ENCODE data around the gene TFR2. TPM values are rescaled to one million over a fixed set of nuclear protein-coding genes. Genes with fewer than 3 reads are reported as not detected.

The TFR2 gene
- total RNA-seq, result 10 to 100 TPM; 10.9 to 11.1 TPM

DNA sequence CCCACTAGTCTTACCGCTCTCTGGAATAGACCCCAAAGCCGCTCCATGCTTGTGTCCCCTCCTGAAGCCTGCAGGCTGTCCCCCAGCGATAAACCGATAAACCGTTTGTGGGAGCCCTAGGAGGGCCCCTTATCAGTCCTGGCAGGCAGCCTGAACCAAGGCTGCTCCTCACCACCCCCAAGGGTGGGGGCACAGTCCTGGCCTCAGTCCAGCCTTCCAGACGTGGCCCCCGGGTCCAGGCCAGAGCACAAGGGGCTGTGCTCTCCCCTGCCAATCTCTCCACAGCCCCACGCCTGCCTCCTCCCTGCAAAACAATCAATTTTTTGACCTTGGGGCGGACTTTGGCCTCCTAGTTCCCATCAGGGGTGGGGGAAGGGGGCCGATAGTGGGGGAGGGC is at the start of gene TFR2:
Gene TFR2 (minus strand): TSS at position 90 of the 397 bp plus-strand sequence. CDS start 43 bp downstream, at position 47.
- Mint-ChIP-seq H3K36me3 (peaks cover 2% of the 10 kb centered on the region), H3K9me3 (no peaks in the 10 kb centered on the region), H3K4me1 (no peaks in the 10 kb centered on the region), H3K27me3 (peaks cover 3% of the 10 kb centered on the region), H3K27ac (no peak within 1 kb of the TSS), H3K4me3 (no peak within 1 kb of the TSS)
- no peak for DNase-seq

DNA sequence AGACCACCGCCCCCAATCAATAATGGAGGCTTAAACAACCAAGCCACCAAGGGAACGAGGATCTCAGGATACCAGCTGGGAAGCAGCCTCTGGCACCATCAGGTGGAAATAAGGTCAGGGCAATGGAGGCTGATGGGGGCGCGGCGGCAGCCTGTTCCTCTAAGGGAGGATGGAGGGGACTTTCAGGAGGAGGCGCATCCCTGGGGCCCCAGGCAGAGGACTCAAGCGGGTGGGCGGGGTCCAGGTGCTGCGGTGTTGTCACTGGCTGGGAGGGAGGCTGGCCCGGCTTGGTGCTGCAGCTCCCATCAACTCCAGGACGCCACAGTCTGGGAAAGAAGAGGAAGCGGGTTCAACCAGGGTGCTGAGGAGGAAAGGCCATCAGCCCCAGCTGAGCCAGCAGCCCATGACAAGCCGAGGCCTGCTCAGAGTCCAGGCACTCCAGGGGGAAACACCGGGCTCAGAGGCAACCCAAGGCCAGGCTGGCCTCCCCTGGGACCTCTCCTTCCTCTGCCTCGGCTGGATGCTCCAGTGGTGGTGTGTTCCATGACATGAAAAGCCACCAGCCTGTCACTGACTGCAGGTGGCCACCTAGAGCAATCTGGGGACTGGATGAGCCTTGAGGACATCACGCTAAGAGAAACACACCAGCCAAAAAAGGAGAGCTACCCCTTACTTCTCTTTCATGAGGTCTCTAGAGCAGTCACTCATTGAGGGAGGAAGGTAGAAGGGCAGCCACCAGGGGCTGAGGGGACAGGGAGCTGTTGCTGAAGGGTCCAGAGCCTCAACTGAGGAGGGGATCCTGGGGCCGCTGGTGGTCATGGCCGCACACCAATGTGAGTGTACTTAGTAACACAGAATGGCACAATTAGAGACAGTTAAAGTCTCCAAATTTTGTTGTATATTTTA is 48.1 kb upstream of the TFR2 start:
- no peaks in the 10 kb centered on the region for H3K27me3 Mint-ChIP-seq

DNA sequence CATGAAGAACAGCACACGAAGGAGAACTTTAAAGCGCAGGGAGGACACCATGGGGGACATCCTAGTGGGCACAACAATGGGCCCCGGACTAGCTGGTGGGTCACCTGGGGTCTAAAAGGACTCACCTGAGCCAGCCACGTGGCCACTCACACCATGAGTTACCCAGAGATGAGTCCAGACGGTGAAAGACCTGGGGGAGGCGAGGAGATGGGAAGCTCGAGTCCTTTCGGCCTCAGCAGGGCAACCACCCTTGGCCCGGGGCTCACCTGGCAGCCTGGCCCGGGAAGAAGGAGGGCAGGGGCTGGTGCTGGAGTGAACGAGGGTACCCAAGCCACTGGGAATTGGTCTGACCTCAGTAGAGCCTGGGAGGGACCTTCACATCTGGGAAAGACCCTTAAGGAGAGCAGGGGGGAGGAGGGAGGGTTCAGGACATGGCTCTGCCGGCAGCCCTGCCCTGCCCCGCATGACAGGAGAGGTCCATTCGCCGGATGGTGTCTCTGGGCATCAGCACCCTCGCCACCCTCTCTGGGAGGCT is 47.0 kb upstream of the TFR2 start:
- Mint-ChIP-seq H3K27ac (peak overlapping the region; percentile 54), H3K4me3 (no peak overlapping the region), H3K36me3 (peaks cover 12% of the 10 kb centered on the region), H3K9me3 (no peaks in the 10 kb centered on the region), H3K27me3 (no peaks in the 10 kb centered on the region), H3K4me1 (peaks cover 25% of the 10 kb centered on the region)
- DNase-seq, result no peak

More for the DNA sequence above, 48.1 kb upstream of the TFR2 start:
- DNase-seq, result no peak
- Mint-ChIP-seq H3K36me3 (peaks cover 12% of the 10 kb centered on the region), H3K27ac (peak overlapping the region; percentile 29), H3K9me3 (no peaks in the 10 kb centered on the region), H3K4me3 (no peak overlapping the region), H3K4me1 (peaks cover 25% of the 10 kb centered on the region)

DNA sequence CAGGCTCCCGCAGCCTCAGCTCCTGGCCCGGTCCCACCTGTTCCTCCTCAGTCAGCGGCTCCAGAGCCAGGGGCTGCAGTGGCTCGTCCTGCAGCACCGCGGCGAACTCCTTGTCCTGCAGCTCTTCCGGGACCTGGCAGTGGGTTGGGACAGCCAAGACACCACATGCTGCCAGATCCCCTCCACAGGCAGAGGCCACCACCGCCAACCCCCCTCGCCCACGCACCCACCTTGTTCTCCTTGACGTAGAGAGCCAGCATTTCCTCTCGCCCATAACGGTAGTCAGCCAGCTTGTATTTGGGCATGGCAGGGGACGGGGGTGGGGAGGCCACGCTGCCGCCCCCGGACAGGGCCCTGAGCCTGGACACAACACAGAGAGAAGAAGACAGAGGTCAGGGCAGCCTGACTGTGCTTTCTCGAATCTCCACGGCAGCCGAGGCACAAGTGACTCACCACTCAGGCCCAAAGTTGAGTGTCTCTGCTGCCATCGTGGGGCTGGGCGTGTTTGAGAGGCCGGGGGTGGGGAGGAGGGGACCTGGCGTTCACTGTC is 46.5 kb upstream of the TFR2 start:
- Mint-ChIP-seq H3K27ac (peak overlapping the region; percentile 54), H3K36me3 (peaks cover 7% of the 10 kb centered on the region), H3K27me3 (no peaks in the 10 kb centered on the region), H3K4me3 (no peak overlapping the region), H3K4me1 (peaks cover 22% of the 10 kb centered on the region), H3K9me3 (no peaks in the 10 kb centered on the region)
- DNase-seq, result no peak

DNA sequence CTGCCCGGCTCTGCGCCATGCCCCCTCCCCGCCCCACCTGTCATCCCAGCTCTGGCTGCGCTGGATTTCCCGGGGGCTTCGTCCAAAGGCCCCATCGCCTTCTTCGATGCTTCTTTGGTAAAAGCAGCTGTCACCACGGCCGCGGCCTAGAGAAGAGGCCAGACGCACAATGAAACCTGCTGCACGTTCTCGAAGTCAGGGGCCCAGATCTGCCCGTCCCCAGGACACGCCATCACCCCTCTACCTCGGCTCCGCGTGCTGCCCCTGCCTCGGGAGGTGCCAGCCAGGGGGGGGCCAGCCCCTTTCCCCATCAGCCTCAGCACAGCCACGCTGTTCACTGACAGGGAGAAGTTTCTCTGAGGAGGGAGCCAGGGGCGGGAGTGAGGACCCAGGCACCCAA is 45.9 kb upstream of the TFR2 start:
- Mint-ChIP-seq H3K9me3 (no peaks in the 10 kb centered on the region), H3K27ac (no peak overlapping the region), H3K4me1 (peaks cover 18% of the 10 kb centered on the region), H3K27me3 (no peaks in the 10 kb centered on the region), H3K4me3 (no peak overlapping the region), H3K36me3 (peaks cover 2% of the 10 kb centered on the region)
- DNase-seq, result no peak

DNA sequence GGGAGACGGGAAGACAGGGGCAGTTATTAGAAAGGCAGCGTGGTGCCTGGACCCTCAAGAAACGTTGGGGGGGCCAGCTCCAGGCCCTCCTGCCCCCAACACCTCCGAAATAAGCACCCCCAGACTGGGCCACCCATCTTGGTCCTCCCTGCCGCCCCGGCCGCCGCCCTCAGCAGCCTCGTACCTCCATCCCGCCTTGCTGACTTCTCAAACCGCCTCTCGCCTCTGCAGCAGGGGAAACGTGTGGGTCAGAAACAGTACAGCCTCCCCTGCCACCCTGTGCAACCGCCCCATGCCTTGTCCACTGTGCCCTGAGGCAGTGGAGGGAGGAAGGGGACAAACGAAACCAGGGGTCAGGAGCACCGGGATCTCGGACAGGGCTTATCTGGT is 45.5 kb upstream of the TFR2 start:
- no peak overlapping the region for H3K27ac Mint-ChIP-seq
- H3K4me3 Mint-ChIP-seq, result no peak overlapping the region
- peaks cover 2% of the 10 kb centered on the region for H3K36me3 Mint-ChIP-seq
- H3K27me3 Mint-ChIP-seq, result no peaks in the 10 kb centered on the region
- no peaks in the 10 kb centered on the region for H3K9me3 Mint-ChIP-seq
- no peak for DNase-seq
- H3K4me1 Mint-ChIP-seq, result peaks cover 15% of the 10 kb centered on the region

DNA sequence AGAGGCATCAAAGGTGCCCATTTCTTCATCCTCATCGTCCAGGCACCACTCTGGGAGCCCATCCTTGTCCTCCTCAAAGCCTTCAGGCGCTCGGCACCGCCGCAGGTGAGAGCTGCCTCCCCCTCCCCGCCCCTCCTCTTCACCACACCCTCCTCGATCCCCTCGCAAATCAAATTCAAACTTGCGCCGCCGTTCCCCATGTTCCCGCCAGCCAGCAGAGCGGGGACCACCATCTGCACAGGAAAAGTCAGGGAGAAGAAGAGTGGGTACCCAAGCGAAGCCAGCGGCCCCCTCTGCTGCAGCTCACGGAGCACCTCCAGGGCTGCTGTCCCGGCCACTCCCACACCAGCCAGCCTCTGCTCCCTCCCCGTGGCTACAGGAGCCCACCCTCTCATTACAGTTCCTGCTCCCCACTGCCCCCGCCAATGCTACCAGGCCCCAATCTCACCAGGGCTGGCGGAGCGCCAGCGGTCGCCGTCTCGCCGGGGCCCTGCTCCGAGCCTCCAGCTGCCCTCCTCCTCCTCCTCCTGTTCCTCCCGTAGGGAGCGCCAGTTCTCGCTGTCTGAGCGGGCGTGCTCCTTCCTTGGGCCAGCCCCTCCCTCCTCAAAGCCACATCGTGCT is 45.0 kb upstream of the TFR2 start:
- DNase-seq, result no peak
- Mint-ChIP-seq H3K36me3 (no peaks in the 10 kb centered on the region), H3K27me3 (no peaks in the 10 kb centered on the region), H3K9me3 (no peaks in the 10 kb centered on the region), H3K4me1 (peaks cover 15% of the 10 kb centered on the region), H3K4me3 (no peak overlapping the region), H3K27ac (no peak overlapping the region)

DNA sequence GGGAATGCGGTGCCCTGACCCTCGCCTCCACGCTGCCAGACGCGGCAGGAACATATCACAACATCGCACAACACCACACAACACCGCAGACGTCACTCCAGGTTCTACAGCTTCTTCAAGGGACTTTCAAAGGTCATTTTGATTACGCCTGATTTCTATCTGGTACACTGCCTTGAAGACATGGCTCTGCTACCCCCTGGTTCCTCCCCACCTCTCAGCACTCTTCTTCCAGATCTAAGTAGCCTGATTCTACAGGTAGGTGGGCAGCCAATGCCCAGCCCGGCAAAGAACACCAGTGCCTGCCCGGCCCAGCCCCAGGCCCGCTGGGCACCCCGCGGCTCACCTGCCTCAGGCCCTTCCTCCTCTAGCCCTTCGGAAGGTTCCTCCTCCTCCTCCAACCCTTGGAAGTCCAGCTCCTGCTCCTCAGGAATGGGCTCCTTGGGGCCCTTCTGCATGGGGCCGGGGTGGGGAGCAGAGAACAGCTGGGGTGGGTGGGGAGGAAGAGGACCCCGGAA is 44.3 kb upstream of the TFR2 start:
- Mint-ChIP-seq H3K9me3 (no peaks in the 10 kb centered on the region), H3K4me1 (peaks cover 15% of the 10 kb centered on the region), H3K27me3 (no peaks in the 10 kb centered on the region), H3K4me3 (no peak overlapping the region), H3K27ac (no peak overlapping the region), H3K36me3 (no peaks in the 10 kb centered on the region)
- DNase-seq, result no peak

DNA sequence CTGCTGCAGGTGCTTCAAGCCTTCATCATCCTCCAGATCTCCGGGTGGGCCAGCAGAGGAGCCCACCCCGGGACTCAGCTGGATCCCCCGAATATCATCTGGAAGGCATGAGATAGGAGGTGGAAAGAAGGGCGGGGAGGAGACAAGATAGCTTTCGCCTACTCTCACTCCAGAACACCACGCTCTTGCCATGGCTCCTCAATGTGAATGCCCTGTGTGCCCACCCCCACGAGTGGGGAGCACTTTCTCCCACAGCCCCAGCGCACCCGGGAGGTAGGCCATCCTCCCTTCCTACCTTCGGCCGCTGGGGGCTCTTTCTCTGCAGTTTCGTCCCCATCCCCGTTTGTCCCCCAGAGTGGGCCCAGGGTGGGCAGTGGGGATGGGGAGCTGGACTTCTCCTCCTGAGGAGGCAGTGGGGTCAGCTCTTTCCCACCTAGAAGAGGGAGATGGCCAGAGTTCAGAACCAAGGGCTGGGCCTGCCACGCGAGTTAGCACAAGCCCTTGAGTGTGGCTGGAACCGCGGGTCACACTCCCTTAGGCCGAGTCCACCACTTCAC is 43.8 kb upstream of the TFR2 start:
- no peak overlapping the region for H3K27ac Mint-ChIP-seq
- no peak overlapping the region for H3K4me3 Mint-ChIP-seq
- H3K27me3 Mint-ChIP-seq, result no peaks in the 10 kb centered on the region

DNA sequence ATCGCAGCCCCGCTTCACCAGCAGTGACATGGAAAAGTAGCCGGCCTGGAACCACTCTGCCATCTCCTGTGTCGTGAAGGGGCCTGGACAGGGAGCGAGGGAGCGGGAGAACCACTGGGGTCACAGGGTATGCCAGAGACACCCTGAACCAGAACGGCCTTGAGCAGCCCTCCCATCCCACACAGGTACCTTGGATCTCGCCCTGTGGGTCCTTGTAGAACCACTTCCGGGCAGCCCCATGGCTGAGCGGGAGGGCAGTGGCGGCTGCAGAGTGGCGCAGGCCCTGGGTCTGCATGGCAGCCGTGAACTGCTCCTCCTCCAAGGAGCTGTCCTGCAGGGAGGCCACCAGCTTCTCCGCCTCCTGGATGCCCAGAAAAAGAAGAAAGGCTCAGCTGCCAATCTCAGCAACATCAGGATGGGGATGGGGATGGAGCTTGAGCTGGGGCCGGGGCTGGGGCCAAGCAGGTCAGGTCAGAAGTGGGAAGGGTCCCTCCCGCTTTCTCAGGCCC is 43.2 kb upstream of the TFR2 start:
- Mint-ChIP-seq H3K4me1 (peaks cover 19% of the 10 kb centered on the region), H3K36me3 (peaks cover 2% of the 10 kb centered on the region)

More for the DNA sequence above, 43.8 kb upstream of the TFR2 start:
- DNase-seq, result no peak
- no peaks in the 10 kb centered on the region for H3K9me3 Mint-ChIP-seq
- H3K4me1 Mint-ChIP-seq, result peaks cover 18% of the 10 kb centered on the region
- peaks cover under 1% of the 10 kb centered on the region for H3K36me3 Mint-ChIP-seq

DNA sequence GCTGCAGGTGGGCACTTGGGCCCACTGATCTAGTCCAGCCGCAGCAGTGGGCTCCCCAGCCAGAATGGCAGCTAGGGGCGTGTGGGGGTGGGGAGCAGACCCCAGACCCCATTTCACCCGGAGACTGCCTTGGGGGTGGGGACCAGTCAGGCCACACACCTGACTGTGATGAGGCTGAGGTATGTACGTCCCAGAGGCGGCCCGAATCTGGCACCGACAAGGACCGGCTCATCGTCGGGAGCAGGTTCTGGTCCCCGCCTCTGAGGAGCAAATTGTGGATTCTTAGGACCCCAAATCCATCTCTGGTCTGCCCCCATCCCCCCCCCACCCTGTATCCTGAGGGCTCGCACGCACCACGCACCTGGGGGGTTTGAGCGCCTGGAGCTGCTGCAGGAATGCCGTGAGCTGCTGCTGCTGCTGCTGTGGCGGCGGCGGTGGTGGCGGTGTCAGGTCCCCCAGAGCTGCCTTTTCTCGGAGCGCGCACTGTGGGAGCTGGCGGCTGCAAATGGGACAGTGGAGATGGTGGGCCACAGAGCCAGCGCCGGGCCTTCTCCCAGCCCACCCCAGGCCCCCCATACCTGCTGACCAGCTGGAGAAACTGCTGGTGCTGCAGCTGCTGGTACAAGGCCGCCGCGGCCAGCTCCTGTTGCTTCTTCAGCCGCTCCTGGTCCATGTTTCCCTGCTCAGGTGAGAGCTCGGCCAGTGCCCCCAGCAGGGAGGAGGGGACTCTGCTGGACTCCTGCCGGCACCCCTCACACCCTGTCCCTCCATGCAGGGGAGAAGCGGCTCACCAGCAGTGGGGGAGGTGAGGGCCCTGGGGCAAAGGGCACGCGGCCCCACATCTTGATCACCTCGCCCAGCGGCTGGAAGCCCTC is 42.5 kb upstream of the TFR2 start:
- H3K27me3 Mint-ChIP-seq, result no peaks in the 10 kb centered on the region
- H3K9me3 Mint-ChIP-seq, result no peaks in the 10 kb centered on the region
- H3K27ac Mint-ChIP-seq, result no peak overlapping the region
- peaks cover 18% of the 10 kb centered on the region for H3K4me1 Mint-ChIP-seq
- H3K4me3 Mint-ChIP-seq, result no peak overlapping the region
- DNase-seq, result no peak
- peaks cover 4% of the 10 kb centered on the region for H3K36me3 Mint-ChIP-seq

More for the DNA sequence above, 43.2 kb upstream of the TFR2 start:
- Mint-ChIP-seq H3K27me3 (no peaks in the 10 kb centered on the region), H3K9me3 (no peaks in the 10 kb centered on the region), H3K4me3 (no peak overlapping the region), H3K27ac (no peak overlapping the region)
- DNase-seq, result no peak

DNA sequence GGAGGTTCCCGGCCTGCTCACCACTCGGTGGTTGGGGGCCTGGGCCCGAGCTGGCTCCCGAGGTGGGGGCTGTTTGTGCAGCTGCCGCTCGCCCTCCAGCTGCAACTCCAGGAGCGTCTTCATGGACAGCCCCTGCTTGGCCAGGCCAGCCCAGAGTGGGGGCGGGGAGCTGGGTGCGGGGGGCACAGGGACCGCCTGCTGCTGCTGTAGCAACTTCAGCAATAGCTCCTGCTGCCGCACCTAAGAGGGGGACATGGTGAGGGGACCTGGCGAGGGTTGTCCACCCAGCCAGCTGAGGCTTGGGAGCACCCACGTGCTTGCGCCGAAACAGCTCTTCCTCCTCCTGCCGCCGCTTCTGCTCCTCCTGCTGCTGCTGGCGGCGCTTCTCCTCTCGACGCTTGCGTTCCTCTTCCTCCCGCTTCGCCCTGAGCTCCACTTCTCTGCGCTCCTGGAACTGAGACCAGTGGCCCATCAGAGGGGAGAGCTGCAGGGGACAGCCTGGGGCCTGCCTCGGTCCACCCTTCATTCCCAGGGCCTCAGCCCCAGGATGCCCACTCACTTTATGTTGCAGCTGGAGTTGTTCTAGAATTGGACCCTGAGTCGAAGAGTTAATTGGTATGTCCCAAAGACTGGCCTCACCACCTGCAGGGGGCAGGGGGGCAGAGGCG is 41.8 kb upstream of the TFR2 start:
- Mint-ChIP-seq H3K4me1 (peaks cover 18% of the 10 kb centered on the region), H3K27ac (no peak overlapping the region), H3K4me3 (no peak overlapping the region), H3K9me3 (no peaks in the 10 kb centered on the region), H3K36me3 (peaks cover 9% of the 10 kb centered on the region), H3K27me3 (no peaks in the 10 kb centered on the region)
- DNase-seq, result no peak

DNA sequence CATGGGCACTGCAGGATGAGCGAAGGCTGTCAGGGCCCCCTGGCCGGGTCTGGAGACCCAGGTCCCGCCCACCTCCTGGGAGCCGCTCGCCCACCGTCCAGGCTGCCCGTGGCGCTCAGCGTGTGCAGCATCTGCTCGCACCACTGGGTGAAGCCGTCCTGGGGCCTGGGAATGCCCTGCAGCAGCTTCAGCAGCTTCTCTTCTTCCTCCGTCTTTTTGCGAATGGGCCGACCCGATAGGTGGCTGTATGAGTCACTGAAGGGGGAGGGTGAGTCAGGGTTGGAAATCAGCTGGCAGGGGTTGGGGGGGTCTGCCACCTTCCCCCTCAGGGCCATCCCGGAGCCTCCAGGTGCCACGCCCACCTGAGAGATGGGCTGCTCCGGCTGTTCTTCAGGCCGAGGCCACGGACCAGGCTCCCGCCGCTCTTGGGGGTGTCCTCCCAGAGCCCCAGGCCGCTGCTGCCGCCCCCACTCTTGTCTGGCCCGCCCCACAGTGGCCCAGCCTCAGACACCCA is 40.9 kb upstream of the TFR2 start:
- peaks cover 14% of the 10 kb centered on the region for H3K36me3 Mint-ChIP-seq
- H3K27me3 Mint-ChIP-seq, result no peaks in the 10 kb centered on the region
- H3K27ac Mint-ChIP-seq, result no peak overlapping the region
- DNase-seq, result no peak
- H3K9me3 Mint-ChIP-seq, result no peaks in the 10 kb centered on the region
- no peak overlapping the region for H3K4me3 Mint-ChIP-seq
- peaks cover 20% of the 10 kb centered on the region for H3K4me1 Mint-ChIP-seq

Data from activated naive CD8-positive, alpha-beta T cell treated with anti-CD3 and anti-CD28 coated beads for 36 hours (primary cell).